Uterus (tissue), 4 donors: ENCODE results near the gene ATP6V0D1. TPM values are rescaled to one million over a fixed set of nuclear protein-coding genes. Genes with fewer than 3 reads are reported as not detected.

ENCODE experiments used
- DNase-seq, 2 donors: peaks; one replicate each; pipeline ENCODE4 v3.0.0-alpha.2; 2019 to 2020
- H3K27ac ChIP-seq, 2 donors: fragments of 200-600 bp; sonication (generic); 1 replicate in 1 of 2; 2 replicates in 1 of 2; pipeline ENCODE4 v1.5.1; 2016 to 2018
- H3K27me3 ChIP-seq, 2 donors: fragments of 200-600 bp; sonication (generic); one replicate each; pipeline ENCODE4 v1.5.1; 2018 to 2019; ENCODE audit warnings: control low read depth in 1 of 2
- H3K36me3 ChIP-seq, 2 donors: fragments of 200-600 bp; sonication (generic); one replicate each; pipeline ENCODE4 v1.5.1; 2019; ENCODE audit warnings: control low read depth in 1 of 2
- H3K4me1 ChIP-seq, 2 donors: fragments of 200-600 bp; sonication (generic); one replicate each; pipeline ENCODE4 v1.5.1; 2018 to 2019; ENCODE audit warnings: control low read depth in 1 of 2
- H3K4me3 ChIP-seq, 2 donors: fragments of 200-600 bp; sonication (generic); 1 replicate in 1 of 2; 2 replicates in 1 of 2; pipeline ENCODE4 v1.5.1; 2018 to 2019; ENCODE audit warnings: mild to moderate bottlenecking in 1 of 2
- H3K9me3 ChIP-seq, 2 donors: fragments of 200-600 bp; sonication (generic); one replicate each; pipeline ENCODE4 v1.5.1; 2019; ENCODE audit warnings: control low read depth in 1 of 2
- POLR2A ChIP-seq, 2 donors: fragments of 450-650 bp; IDR thresholded peaks; one replicate each; pipeline ENCODE4 v1.6.1; 2016; ENCODE audit warnings: antibody characterized with exemption in 2 of 2, mild to moderate bottlenecking in 1 of 2, moderate library complexity in 1 of 2
- intact Hi-C: fragments of 100-400 bp; cut with DNase I; formaldehyde crosslinking; loops from one replicate; pipeline ENCODE4 v1.15.1; 2023; ENCODE audit warnings: low total_unique reads
- total RNA-seq, 4 donors: library from RNA; depleted of rRNA in 3 of 4; stranded (reverse); fragments of >200 nt in 3 of 4; gene quantifications; one replicate each; pipeline versions ENCODE4 v1.1.0 to v1.2.4, GENCODE V29; 2014 to 2023
- TF ChIP-seq, protein P1 (sequence below), 4 experiments: fragments of 200-600 bp in 2 of 4; fragments of 450-650 bp in 2 of 4; sonication (generic) in 2 of 4; IDR thresholded peaks; one replicate each; pipeline ENCODE4 v1.5.1; 2016 to 2019; ENCODE audit warnings: antibody characterized with exemption in 4 of 4, mild to moderate bottlenecking in 2 of 4, moderate library complexity in 1 of 4
- donor health status: DM: yes; HTN: yes; CAD: no.

Gene ATP6V0D1
- total RNA-seq, 4 donors from 2014 or later, result 67.4 to 243 (median 100) TPM

DNA sequence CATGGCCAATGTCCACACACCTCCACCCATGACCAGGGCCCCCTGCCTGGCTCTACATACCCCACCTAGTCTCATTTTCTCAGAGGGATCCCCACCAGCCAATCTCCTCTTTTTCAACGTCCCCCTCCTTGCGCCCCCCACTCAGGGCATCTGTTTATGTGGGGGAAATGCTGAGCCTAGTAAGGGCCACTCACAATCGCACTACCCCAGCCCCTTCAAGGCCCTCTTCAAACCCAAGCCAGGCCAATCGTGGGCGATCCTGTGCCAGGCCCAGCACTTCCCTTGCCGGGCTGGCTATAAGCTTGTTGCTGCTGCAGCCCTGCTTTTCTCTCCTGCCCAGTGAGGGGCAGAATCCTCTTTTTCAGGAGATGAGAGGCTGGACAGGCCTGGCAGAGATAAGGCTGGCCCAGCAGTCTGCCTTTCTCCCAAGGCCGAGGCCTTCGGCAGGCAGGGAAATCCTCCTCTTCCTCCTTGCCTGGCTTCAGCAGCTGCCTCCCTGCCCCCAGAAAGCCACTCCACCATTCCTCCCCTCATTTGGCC, 33.9 kb downstream of the ATP6V0D1 start:
- intact Hi-C loops, result no loop called here

DNA sequence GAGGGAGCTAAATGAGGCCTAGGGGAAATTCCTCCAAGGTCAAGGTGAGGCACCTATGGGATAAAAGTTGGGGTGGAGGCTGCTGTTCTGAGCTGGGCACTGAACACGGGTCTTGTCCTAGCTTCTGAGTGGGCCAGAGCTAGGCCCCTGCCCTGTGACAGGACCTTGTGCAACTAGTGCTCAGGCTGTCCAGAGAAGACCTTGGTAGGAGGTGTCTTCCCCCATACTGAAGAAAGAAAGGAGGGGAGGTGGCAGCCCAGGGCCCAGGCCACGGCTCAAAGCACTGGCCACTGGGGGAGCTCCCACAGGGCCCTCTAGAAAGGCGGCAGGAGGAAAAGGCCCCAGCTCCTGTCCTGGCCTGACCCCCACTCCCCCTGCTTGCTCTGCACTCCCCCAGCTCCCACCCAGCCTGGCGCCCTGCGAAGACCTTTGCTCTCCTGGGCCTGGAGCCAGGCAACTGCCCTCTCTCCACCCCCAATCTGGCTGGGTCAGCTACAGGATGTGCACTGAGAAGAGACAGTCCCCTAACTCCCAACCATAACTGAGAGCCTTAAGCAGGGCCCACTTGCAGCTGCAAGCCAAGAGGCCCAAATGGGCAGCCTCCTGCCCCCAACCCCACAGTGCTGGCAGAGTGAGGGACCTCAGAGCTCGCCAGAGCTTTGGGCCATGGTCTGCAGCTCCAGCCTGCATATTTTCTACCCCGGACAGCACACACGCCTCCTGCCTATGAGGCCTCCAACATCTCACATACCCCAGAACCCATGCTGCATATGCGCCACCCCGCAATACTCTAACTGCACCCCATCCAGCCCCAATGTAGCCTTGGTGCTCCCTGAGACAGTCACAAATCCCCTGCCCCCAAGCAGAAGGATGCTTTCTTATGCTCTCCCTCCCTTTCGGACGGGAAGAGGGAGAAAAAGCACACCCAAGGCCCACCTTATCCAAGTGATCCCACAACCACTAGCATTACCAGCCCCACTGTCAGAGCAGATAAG, 34.7 kb downstream of the ATP6V0D1 start:
- Histone ChIP-seq H3K4me1 (peaks cover 34 to 69% of the 10 kb centered on the region in 2 donors), H3K27ac (peak overlapping the region; percentile 78 to 81), H3K9me3 (no peaks in the 10 kb centered on the region), H3K36me3 (no peaks in the 10 kb centered on the region), H3K27me3 (no peaks in the 10 kb centered on the region), H3K4me3 (no peak overlapping the region)
- TF ChIP-seq POLR2A (IDR thresholded peaks at IDR 0.05), result no peak
- TF ChIP-seq, protein P1, sequence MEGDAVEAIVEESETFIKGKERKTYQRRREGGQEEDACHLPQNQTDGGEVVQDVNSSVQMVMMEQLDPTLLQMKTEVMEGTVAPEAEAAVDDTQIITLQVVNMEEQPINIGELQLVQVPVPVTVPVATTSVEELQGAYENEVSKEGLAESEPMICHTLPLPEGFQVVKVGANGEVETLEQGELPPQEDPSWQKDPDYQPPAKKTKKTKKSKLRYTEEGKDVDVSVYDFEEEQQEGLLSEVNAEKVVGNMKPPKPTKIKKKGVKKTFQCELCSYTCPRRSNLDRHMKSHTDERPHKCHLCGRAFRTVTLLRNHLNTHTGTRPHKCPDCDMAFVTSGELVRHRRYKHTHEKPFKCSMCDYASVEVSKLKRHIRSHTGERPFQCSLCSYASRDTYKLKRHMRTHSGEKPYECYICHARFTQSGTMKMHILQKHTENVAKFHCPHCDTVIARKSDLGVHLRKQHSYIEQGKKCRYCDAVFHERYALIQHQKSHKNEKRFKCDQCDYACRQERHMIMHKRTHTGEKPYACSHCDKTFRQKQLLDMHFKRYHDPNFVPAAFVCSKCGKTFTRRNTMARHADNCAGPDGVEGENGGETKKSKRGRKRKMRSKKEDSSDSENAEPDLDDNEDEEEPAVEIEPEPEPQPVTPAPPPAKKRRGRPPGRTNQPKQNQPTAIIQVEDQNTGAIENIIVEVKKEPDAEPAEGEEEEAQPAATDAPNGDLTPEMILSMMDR (IDR thresholded peaks at IDR 0.05), result peak in 1 of 4 experiments; percentile 1
- DNase-seq, result peak; percentile 74 to 80
- intact Hi-C loops, result no loop called here

More for the DNA sequence above, 33.9 kb downstream of the ATP6V0D1 start:
- Histone ChIP-seq H3K4me1 (peaks cover 26 to 68% of the 10 kb centered on the region in 2 donors), H3K9me3 (no peaks in the 10 kb centered on the region), H3K36me3 (no peaks in the 10 kb centered on the region), H3K27me3 (no peaks in the 10 kb centered on the region), H3K4me3 (no peak overlapping the region), H3K27ac (peak overlapping the region; percentile 78 to 81)
- DNase-seq, result no peak
- TF ChIP-seq, protein P1 (IDR thresholded peaks at IDR 0.05), result no peak
- no peak for TF ChIP-seq POLR2A (IDR thresholded peaks at IDR 0.05)

- peak; percentile 78 to 80 for DNase-seq
- H3K36me3 ChIP-seq, result no peaks in the 10 kb centered on the region
- H3K4me3 ChIP-seq, result no peak overlapping the region
- TF ChIP-seq, protein P1 (IDR thresholded peaks at IDR 0.05), result peak in 3 of 4 experiments; percentile 6 to 21 (median 10)
- TF ChIP-seq POLR2A (IDR thresholded peaks at IDR 0.05), result no peak
- H3K4me1 ChIP-seq, result peaks cover 36 to 69% of the 10 kb centered on the region in 2 donors
- intact Hi-C loops, result no loop called here
- H3K9me3 ChIP-seq, result no peaks in the 10 kb centered on the region
- peak overlapping the region; percentile 78 to 81 for H3K27ac ChIP-seq
- H3K27me3 ChIP-seq, result no peaks in the 10 kb centered on the region
Measured at GRCh38 chr16:67445441-67445912, 35.5 kb downstream of the ATP6V0D1 start.

DNA sequence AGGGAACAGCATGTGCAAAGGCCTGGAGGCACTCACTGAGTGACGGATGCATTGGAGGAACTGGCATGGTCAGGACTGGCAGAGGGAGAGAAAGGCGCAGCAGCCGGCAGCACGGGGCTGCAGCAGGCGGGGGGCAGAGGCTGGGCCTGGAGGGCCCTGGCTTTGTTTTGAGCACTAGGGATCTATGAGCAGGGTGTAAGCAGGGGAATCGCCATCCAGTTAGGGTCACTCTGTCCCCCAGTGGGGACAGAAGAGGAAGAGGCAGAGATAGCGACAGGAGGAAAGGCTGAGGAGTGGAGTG, 35.9 kb downstream of the ATP6V0D1 start:
- H3K27me3 ChIP-seq, result no peaks in the 10 kb centered on the region
- peaks cover 36 to 69% of the 10 kb centered on the region in 2 donors for H3K4me1 ChIP-seq
- TF ChIP-seq POLR2A (IDR thresholded peaks at IDR 0.05), result peak in 1 of 2 donors; percentile 5
- TF ChIP-seq, protein P1 (IDR thresholded peaks at IDR 0.05), result no peak
- no peaks in the 10 kb centered on the region for H3K36me3 ChIP-seq
- intact Hi-C loops, result no loop called here
- peak overlapping the region; percentile 78 to 81 for H3K27ac ChIP-seq
- H3K4me3 ChIP-seq, result no peak overlapping the region
- DNase-seq, result no peak
- H3K9me3 ChIP-seq, result no peaks in the 10 kb centered on the region
